ENCODE measurements around the gene TLR1. TPM values are rescaled to one million over a fixed set of nuclear protein-coding genes. Genes with fewer than 3 reads are reported as not detected.

Gene TLR1
- total and polyA plus RNA-seq, 2 donors (not counting 1 experiment from before 2014, with no cell fraction given) = 23.4 to 50.8 TPM

DNA sequence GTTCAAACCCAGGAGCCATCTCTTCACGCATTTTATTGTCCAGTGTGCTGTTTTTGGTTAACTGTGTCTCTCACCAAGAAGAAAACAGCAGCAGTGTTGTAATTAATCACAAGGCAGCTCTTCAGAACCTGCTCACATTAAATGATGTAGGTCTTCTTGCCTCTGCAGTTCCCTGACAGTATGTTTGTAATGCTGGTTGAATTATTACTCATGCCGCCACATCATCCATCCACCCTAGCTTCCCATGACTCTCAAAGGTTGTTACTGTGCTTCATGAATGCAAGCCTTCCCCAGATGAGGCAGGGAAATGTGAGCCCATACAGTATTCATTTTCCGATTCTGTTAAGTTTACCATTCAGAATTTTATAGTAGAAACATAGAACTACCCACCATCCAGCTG is 39.2 kb downstream of the TLR1 start:
- H3K27ac ChIP-seq (ENCODE audit: low read length in 2 of 2) = no peak overlapping the region
- Mint-ChIP-seq H3K9me3 (ENCODE audit: insufficient read depth) (peaks cover 2% of the 10 kb centered on the region), H3K4me3 (peak overlapping the region; percentile 6), H3K27ac (peak overlapping the region; percentile 51), H3K4me1 (peaks cover 88% of the 10 kb centered on the region), H3K27me3 (no peaks in the 10 kb centered on the region)
- H3K4me2 ChIP-seq (replicated peaks; ENCODE audit: low read depth, low read length, poor library complexity, severe bottlenecking) = no peak overlapping the region
- H3K36me3 ChIP-seq (replicated peaks in 1 of 2; ENCODE audit: control extremely low read depth in 1 of 2, control insufficient read depth in 1 of 2, extremely low read depth in 1 of 2, insufficient read depth in 2 of 2, low read length in 1 of 2) = peaks cover 3 to 4% of the 10 kb centered on the region in 2 experiments
- peaks cover 2 to 16% (median 8%) of the 10 kb centered on the region in 3 donors for H3K9me3 ChIP-seq (ENCODE audit: control extremely low read depth in 1 of 3, control insufficient read depth in 2 of 3, insufficient read depth in 1 of 3, low read length in 2 of 3)
- no peaks in the 10 kb centered on the region for H4K20me1 ChIP-seq (ENCODE audit: control insufficient read depth, insufficient read depth, low read length, poor library complexity, severe bottlenecking)
- no peak overlapping the region for H3K4me3 ChIP-seq (ENCODE audit: control extremely low read depth in 1 of 5, extremely low read depth in 1 of 5, insufficient read depth in 1 of 5, low read depth in 2 of 5, low read length in 4 of 5)
- intact Hi-C loops (cut with micrococcal nuclease) = loop anchor here (10.0 kb wide), 1 partner anchor 1539 kb away; no protein-coding TSS in a partner anchor
- TF ChIP-seq, protein P1, sequence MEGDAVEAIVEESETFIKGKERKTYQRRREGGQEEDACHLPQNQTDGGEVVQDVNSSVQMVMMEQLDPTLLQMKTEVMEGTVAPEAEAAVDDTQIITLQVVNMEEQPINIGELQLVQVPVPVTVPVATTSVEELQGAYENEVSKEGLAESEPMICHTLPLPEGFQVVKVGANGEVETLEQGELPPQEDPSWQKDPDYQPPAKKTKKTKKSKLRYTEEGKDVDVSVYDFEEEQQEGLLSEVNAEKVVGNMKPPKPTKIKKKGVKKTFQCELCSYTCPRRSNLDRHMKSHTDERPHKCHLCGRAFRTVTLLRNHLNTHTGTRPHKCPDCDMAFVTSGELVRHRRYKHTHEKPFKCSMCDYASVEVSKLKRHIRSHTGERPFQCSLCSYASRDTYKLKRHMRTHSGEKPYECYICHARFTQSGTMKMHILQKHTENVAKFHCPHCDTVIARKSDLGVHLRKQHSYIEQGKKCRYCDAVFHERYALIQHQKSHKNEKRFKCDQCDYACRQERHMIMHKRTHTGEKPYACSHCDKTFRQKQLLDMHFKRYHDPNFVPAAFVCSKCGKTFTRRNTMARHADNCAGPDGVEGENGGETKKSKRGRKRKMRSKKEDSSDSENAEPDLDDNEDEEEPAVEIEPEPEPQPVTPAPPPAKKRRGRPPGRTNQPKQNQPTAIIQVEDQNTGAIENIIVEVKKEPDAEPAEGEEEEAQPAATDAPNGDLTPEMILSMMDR (IDR thresholded peaks at IDR 0.05) = no peak
- no peak for TF ChIP-seq EZH2 (IDR thresholded peaks at IDR 0.05; ENCODE audit: borderline replicate concordance, insufficient read depth, low read depth, low read length, poor library complexity, severe bottlenecking)
- POLR2A ChIA-PET = interaction anchor here (1.6 kb wide), 1 partner anchor 17 kb away, joined by 7 read pairs; the partner anchor contains the start of gene TLR10
- ATAC-seq (ENCODE audit: low read depth) (no peak), DNase-seq (no peak)
- no CpG with 5 or more reads among the region's 3 CpGs for WGBS (ENCODE audit: insufficient coverage)
- H3K79me2 ChIP-seq (ENCODE audit: control insufficient read depth, insufficient read depth, low read length) = peaks cover 73% of the 10 kb centered on the region
- no peak overlapping the region for H3K9ac ChIP-seq (ENCODE audit: low read length)
- no peaks in the 10 kb centered on the region for H3K27me3 ChIP-seq (replicated peaks in 1 of 4; ENCODE audit: control extremely low read depth in 1 of 4, control insufficient read depth in 3 of 4, insufficient read depth in 4 of 4, low read length in 3 of 4)
- CTCF ChIA-PET = interaction anchor here (0.7 to 19.2 kb wide), 7 partner anchors 18 to 370 kb away, joined by 3 to 620 read pairs (median 117); partner anchors contain the start of genes TLR1, TLR10 and TLR6
- H2AFZ ChIP-seq (ENCODE audit: insufficient read depth, low read depth, low read length, poor library complexity, severe bottlenecking) = no peak overlapping the region
- peaks cover 74 to 79% of the 10 kb centered on the region in 2 donors for H3K4me1 ChIP-seq (ENCODE audit: control insufficient read depth in 2 of 2, insufficient read depth in 2 of 2, low read length in 2 of 2)

DNA sequence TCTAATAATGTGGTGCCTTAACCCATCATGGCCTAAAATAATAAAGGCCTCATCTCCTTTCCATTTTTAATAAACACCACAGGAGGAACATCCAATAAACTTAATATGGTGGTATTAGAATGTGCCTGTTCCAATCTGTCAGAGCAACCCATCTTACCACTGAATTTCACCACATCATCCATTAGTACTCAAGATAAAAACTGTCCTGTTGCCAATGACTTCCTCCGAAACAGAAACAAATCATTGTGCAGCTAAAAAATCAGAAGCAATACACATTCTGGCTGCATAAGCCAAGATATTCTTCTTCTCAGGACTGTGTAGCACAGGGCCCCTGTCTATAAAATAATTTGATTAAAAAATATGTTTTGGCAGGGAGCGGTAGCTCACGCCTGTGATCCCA is 40.3 kb downstream of the TLR1 start:
- POLR2A ChIA-PET = interaction anchor here (5.6 kb wide), 1 partner anchor 19 kb away, joined by 110 read pairs; the partner anchor contains the start of gene TLR10
- H3K27ac ChIP-seq (ENCODE audit: low read length in 2 of 2) = peak overlapping the region; percentile 91 to 95
- peak overlapping the region; percentile 87 for H3K27ac Mint-ChIP-seq

More for the DNA sequence above, 40.3 kb downstream of the TLR1 start:
- no peaks in the 10 kb centered on the region for H4K20me1 ChIP-seq (ENCODE audit: control insufficient read depth, insufficient read depth, low read length, poor library complexity, severe bottlenecking)
- H3K4me2 ChIP-seq (replicated peaks; ENCODE audit: low read depth, low read length, poor library complexity, severe bottlenecking) = peak overlapping the region; percentile 73
- H3K79me2 ChIP-seq (ENCODE audit: control insufficient read depth, insufficient read depth, low read length) = peaks cover 65% of the 10 kb centered on the region
- Mint-ChIP-seq H3K27me3 (no peaks in the 10 kb centered on the region), H3K4me1 (peaks cover 86% of the 10 kb centered on the region), H3K4me3 (peak overlapping the region; percentile 57), H3K9me3 (ENCODE audit: insufficient read depth) (peaks cover 2% of the 10 kb centered on the region)
- TF ChIP-seq, protein P1 (IDR thresholded peaks at IDR 0.05) = no peak
- H3K36me3 ChIP-seq (replicated peaks in 1 of 2; ENCODE audit: control extremely low read depth in 1 of 2, control insufficient read depth in 1 of 2, extremely low read depth in 1 of 2, insufficient read depth in 2 of 2, low read length in 1 of 2) = peaks cover 3 to 4% of the 10 kb centered on the region in 2 experiments
- peaks cover 78 to 80% of the 10 kb centered on the region in 2 donors for H3K4me1 ChIP-seq (ENCODE audit: control insufficient read depth in 2 of 2, insufficient read depth in 2 of 2, low read length in 2 of 2)
- no peak for ATAC-seq (ENCODE audit: low read depth)
- intact Hi-C loops (cut with micrococcal nuclease) = loop anchor here (1.0 to 10.0 kb wide), 3 partner anchors 8 to 1541 kb away; partner anchors contain the start of gene SMIM14
- DNase-seq = peak; percentile 34
- H3K9me3 ChIP-seq (ENCODE audit: control extremely low read depth in 1 of 3, control insufficient read depth in 2 of 3, insufficient read depth in 1 of 3, low read length in 2 of 3) = peaks cover 2 to 16% (median 8%) of the 10 kb centered on the region in 3 donors
- H3K9ac ChIP-seq (ENCODE audit: low read length) = no peak overlapping the region
- CTCF ChIA-PET = interaction anchor here (0.6 to 19.2 kb wide), 6 partner anchors 19 to 702 kb away, joined by 3 to 620 read pairs (median 144); partner anchors contain the start of genes TLR1, TLR10 and TLR6
- WGBS (ENCODE audit: insufficient coverage) = 57% methylated on average over 1 of the region's 3 CpGs
- H3K4me3 ChIP-seq (ENCODE audit: control extremely low read depth in 1 of 5, extremely low read depth in 1 of 5, insufficient read depth in 1 of 5, low read depth in 2 of 5, low read length in 4 of 5) = peak overlapping the region in 1 of 5 experiments; percentile 21
- no peaks in the 10 kb centered on the region for H3K27me3 ChIP-seq (replicated peaks in 1 of 4; ENCODE audit: control extremely low read depth in 1 of 4, control insufficient read depth in 3 of 4, insufficient read depth in 4 of 4, low read length in 3 of 4)
- no peak overlapping the region for H2AFZ ChIP-seq (ENCODE audit: insufficient read depth, low read depth, low read length, poor library complexity, severe bottlenecking)

Measured in B cell (primary cell).